GM19328 (cell line): Measurements from ENCODE around the gene NECTIN2.
"Not testable (repeated sequence)": the region's sequence is repeated elsewhere in the genome, so short reads cannot be mapped to it uniquely, and the experiment has no call there.

Experiments
- ATAC-seq: cut with Tn5 transposase; IDR thresholded peaks from one replicate; pipeline ENCODE4 v1.9.1; 2021; ENCODE audit warnings: mild to moderate bottlenecking, moderate library complexity; ENCODE audit not compliant: unreplicated experiment

Gene NECTIN2

GRCh38 chr19:44848812-44849447, 2.8 kb downstream of the NECTIN2 start:
- no peak for ATAC-seq

- no peak for ATAC-seq
These were observed 4.6 kb downstream of the NECTIN2 start for GRCh38 chr19:44850641-44851109.

- ATAC-seq: no peak
These were observed 5.3 kb downstream of the NECTIN2 start for GRCh38 chr19:44851427-44851826.

GRCh38 chr19:44855606-44856005, 9.5 kb downstream of the NECTIN2 start:
- no peak for ATAC-seq

- ATAC-seq: no peak
These were observed 10.5 kb downstream of the NECTIN2 start for GRCh38 chr19:44856421-44857083.

- ATAC-seq: no peak
These were observed 11.7 kb downstream of the NECTIN2 start for GRCh38 chr19:44857837-44858236.

GRCh38 chr19:44861576-44861975, 15.5 kb downstream of the NECTIN2 start:
- not testable (repeated sequence) for ATAC-seq

GRCh38 chr19:44863990-44864389, 17.9 kb downstream of the NECTIN2 start:
- ATAC-seq: no peak

GRCh38 chr19:44865196-44865767, 19.2 kb downstream of the NECTIN2 start:
- ATAC-seq: no peak

GRCh38 chr19:44866664-44867063, 20.6 kb downstream of the NECTIN2 start:
- no peak for ATAC-seq

- no peak for ATAC-seq
These were observed 21.5 kb downstream of the NECTIN2 start for GRCh38 chr19:44867578-44867977.

GRCh38 chr19:44869733-44870470, 23.8 kb downstream of the NECTIN2 start:
- ATAC-seq: no peak

- ATAC-seq: no peak
These were observed 25.7 kb downstream of the NECTIN2 start for GRCh38 chr19:44871809-44872208.

- no peak for ATAC-seq
These were observed 26.6 kb downstream of the NECTIN2 start for GRCh38 chr19:44872661-44873060.

- no peak for ATAC-seq
These were observed 28.2 kb downstream of the NECTIN2 start for GRCh38 chr19:44874317-44874716.

- no peak for ATAC-seq
These were observed 29.8 kb downstream of the NECTIN2 start for GRCh38 chr19:44875666-44876451.

- ATAC-seq: no peak
These were observed 30.9 kb downstream of the NECTIN2 start for GRCh38 chr19:44876930-44877535.

- no peak for ATAC-seq
These were observed 32.2 kb downstream of the NECTIN2 start for GRCh38 chr19:44878120-44878865.

GRCh38 chr19:44879309-44880065, 33.4 kb downstream of the NECTIN2 start:
- ATAC-seq: no peak
